Measurements from ENCODE around the gene ADAMTS17.

DNA sequence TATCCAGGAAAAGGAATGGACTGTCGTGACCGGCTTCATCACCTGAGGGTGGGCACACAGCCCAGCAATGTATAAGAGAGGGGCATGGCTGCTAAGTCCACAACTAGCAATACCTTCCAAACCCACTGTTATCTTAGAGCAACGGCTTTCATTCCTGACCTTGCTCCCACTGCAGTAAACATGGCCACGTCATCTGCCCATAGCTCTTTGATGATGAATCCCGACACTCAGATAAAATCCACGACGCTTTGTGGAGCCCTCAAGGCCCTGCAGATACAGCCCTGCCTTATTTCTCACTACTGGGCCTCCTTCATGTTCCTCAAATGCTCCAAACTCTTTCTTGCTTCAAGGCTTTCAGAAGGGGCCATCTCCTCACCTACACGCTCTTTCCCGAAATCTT lies 114.0 kb downstream of the ADAMTS17 start:
- no peak for TF ChIP-seq POLR2A (IDR thresholded peaks at IDR 0.05; ENCODE audit: low read length)
- no peak for TF ChIP-seq GATA1 (IDR thresholded peaks at IDR 0.05; ENCODE audit: low read depth, low read length)
